Measurements from ENCODE around the gene UXS1.

- TF ChIP-seq CTCF (IDR thresholded peaks at IDR 0.05): no peak
- no peak for TF ChIP-seq EZH2phosphoT487 (IDR thresholded peaks at IDR 0.05)
Observed at GRCh38 chr2:106117347-106117746, 76.8 kb downstream of the UXS1 start.

All from neural progenitor cell (in vitro differentiated cells).